GM19238 (cell line): Measurements from ENCODE around the gene AFAP1.

Experiments used
- DNase-seq: peaks from one replicate; pipeline ENCODE4 v3.0.0; 2011; ENCODE audit warnings: low spot score; ENCODE audit not compliant: insufficient read length

The AFAP1 gene

DNA sequence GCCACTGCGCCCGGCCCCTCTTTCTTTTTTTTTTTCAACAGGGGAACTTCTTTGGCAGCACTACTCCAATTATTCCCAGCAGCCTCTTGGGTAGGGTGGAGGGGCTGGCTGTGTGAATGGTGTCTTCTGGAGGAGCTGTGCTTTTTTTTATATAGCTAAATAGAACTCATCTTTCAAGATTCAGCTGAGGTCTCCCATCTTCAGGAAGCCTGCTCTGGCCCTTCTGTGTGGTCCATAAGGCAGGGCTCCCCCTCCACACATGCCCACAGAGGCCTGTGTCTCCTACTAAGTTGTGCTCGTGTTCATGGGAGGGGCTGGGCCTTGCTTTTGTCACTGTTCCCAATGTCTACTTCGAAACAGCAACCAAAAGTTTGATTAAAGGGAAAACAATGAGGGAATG, 116.8 kb downstream of the AFAP1 start:
- no peak for DNase-seq

DNA sequence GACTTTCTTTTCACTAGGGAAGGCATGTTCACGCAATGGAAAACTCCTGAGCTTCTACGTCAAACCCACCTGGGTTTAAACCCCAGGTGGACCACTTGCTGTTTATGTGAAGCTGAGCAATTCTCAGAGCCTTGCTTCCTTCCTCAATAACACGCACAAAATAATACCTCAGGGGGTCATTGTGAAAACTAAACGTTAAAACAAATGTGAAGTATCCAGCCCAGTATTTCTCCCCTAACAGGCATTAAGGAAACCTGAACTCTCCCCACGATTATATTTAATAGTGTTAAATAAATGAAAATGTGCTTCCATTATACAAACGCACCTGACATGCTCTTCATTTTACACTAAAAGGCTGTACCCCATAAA, 117.5 kb downstream of the AFAP1 start:
- DNase-seq = no peak

DNA sequence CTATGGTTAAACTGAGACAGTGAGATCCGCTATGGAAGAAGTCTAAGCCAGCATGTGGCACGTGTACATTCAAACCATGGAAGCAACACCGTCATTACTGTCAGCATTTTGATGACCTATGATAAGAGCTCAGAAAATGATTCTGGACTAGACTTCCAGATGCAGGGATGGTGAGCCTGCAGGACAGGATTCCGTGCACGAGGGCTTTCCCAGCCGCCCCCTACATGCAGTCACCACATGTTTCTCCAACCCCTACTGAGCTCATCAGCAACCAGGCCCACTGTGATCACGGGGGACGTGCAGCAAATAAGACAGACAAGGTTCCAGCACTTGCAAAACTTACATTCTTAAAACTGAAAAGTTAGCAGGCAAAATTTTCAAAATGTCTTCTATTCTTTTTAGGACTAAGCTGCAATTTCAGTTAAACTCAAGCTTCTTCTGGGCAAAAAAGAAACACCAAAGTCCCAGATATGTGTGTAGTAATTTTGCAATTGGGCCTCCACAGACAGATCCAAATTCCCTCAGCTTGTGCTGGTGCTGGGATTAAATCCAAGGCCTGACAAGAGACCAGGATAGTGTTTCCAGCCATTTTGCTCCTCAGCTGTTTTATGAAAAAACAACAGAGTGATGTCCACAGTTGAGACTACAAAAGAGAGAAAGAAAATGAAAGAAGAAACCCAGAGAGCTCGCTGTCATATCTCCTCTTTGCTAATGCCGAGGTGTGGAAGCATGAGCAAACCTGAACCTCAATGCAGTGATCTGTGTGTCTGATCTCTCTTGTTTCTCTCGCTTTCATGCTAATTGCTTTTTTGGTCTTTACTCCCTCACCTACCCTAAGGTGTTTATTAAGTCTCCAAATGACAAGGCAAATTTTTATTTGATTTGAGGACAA, 118.2 kb downstream of the AFAP1 start:
- no peak for DNase-seq

DNA sequence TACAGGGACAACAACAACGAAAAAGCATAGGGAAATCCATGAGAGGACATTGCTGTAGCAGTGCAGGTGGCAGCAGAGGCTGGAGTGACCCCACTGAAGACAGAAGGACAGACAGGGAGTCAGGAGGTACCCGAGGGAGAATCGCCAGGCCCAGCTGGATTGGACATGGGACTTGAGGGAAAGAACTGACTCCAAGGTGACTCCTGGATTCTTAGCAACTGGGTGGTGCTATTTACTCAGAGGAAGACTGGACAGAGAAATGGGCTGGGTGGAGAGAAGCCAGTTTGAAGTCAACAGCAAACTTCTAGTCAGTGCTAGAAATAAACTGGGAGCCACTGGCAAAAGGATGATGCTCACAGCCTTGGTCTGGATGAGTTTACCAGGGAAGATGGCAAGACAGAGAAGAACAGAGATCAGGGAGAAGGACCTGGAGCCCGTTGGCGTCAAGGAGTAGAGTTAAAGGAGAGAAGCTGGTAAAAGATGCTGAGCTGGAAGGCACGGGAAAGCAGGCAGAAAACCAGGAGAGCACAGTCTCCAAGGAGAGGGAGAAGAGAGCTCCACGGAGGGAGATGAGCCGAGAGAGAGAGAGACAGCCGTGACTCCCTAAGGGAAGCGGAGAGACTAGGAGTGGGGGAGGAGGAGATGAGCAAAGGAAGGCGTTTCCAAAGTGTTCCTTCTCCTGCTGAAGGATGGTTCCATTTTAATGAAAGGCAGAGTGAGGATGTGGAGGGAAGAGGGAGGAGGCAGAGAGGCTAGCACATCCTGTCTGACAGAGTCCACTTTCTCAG, 119.4 kb downstream of the AFAP1 start:
- no peak for DNase-seq

DNA sequence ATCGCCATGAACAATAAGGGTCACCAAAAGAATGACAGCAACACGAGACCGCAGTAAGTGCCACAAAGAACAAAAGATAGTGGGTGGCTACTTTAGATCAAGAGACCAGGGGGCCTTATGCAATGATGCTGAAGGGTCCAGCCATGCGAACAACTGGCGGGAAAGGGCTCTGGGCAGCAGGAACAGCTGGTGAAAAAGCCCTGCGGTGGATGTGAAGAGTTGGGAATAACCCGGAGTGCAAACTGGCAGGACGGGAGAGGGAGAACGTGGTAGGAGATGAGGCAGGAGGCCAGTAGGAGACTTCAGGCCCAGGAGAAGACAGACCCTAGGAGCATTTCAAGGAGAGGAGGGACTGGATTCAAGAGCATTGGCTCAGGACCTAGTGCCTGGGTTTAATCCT, 120.2 kb downstream of the AFAP1 start:
- no peak for DNase-seq

DNA sequence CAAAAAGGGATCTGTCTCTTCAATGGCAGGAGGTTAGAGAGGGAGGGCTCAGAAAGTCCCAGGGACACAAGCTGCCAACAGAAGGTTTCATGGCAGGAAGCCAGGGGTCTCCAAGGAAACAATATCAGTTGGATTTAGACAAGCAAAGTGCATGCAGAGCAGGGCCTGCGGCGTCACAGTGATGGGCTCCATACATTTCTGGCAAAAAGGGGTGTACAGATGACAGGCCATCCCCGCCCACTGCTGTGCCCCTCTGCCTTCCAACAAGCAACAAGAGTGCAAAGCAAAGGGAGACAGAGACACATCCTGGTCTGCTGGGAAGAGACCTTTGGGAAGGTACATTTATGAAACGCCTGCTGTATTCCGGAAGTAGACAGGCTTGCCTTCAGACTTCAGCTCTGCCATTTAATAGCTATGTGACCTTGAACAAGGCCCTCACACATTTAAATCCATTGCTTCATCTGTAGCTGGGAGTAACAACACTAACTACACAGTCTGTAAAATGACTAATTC, 121.2 kb downstream of the AFAP1 start:
- DNase-seq = no peak

DNA sequence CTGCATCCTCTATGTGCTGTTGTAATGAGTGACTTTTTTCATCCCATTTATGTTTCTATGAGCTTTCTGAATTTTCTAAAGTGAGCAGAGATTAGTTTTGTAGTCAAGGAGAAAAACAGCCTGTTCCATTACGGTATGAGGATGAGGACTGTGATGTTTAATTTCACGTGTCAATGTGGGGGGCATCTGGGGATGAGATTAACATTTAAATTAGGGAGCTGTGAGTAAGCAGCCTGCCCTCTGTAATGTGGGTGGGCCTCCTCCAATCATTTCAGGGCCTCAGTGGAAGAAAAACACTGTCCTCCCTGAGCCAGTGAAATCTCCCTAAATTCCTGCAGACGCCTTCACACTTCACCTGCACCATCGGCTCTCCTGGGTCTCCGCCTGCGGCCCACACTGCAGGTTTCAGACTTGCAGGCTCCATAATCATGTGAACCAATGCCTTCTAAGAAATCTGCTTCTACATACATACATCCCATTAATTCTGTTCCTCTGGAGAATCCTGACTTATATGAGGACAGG, 121.7 kb downstream of the AFAP1 start:
- DNase-seq = no peak

DNA sequence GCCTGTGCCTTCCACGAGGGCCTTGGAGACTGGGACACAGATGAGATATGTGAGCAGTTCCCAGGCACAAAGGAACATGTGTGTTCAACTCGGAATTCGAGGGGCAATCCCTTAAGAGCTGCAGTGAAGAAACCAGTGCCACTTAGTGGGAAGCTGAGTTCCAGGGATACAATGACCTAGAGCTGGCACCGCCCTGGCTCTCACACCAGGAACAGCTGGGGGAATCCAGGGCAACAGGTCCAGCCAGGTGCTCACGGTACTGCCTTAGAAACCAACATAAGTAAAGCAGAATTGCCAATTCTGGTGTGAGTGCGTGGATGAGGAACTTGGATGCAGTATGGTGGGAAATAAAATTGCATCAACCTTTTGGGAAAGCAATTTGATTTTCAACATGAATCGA, 122.9 kb downstream of the AFAP1 start:
- DNase-seq = no peak

DNA sequence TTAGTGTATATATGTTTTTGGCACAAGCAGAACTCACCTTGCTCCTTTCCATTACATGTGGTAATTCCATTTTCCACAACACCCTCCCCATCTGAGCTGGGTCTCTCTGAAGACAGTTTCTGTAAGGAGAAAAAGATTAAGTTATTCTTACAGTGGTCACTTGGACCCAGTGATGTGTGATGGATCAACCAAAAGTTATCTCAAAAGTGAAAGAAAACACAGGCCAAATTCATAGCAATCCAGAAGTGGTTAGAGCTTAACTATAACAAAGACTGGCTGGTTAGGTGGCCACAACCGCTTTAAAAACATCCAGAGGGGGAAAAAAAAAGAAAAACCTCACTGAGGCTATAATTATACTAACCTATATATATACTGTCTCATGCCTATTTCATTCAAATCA, 123.7 kb downstream of the AFAP1 start:
- no peak for DNase-seq

DNA sequence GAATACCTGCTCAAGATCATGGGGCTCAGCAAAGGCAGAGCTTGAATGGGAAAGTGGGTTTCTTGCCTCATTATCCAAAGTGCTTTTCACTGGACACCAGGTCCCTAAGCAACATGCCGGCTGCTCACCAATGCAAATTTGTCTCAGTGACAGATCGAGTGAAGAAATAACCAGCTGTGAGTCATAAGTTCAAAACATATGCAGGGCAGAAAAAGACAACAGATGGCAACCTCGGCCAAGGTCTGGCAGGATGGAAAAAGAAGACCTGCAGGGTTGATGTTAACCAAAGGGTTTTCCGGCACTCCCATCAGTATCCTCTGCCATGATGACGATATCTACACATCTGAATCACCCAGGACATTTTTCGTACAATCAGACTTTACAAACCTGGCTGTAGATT, 124.1 kb downstream of the AFAP1 start:
- DNase-seq = no peak

DNA sequence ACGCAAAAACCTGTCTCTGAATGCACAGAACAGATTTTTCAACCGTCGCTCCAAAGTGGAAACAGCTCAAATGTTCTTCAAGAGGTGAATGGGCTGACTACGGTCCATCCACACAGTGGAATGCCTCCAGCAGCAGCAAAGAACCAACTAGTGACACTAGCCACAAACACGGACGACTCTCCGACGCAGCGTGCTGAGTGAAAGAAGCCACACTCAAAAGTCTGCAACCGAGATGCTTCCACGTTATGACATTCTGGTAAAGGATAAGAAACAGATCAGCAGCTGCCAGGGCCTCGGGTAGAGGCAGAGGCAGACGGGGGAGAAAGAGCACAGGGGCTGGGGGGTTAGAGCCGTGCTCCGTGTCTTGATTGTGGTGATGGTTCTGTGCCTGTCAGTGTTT, 125.2 kb downstream of the AFAP1 start:
- DNase-seq = no peak

DNA sequence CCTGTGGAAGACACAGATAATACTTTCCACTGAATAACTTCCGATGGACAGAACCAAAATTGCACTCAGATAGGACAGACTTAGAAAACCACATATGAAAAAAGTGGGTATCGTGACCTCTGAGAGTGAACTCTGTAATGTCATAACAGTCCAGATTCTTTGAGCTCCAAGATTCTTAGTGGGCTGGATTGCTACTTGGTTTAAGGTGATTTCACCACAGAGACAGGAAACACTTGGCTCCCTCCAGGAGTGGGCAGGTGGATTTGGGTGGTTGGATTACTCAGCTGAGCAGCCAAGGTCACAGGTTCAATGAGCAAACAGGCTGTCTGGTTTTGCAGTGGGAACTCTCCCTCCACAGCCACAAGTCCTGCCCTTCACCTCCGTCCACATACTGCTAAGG, 126.0 kb downstream of the AFAP1 start:
- DNase-seq = no peak

DNA sequence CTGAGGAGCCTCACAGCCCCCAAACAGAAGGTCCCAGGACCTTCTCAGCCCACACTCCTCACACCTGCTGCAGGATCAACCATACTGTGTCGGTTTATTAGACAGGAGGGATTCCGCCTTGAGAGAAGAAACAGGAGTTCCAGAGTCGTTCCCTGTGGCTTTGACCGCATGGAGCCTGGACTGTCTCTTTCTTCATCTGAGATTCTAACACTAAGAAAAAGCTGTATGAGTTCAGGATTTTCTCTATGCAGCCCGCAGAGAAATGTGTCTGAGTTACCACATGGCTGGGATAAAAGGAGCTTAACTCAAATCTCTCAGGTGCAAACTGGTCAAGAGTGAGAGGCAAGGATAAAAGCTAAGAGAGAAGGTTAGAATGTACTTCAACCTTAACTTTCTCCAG, 126.7 kb downstream of the AFAP1 start:
- no peak for DNase-seq

DNA sequence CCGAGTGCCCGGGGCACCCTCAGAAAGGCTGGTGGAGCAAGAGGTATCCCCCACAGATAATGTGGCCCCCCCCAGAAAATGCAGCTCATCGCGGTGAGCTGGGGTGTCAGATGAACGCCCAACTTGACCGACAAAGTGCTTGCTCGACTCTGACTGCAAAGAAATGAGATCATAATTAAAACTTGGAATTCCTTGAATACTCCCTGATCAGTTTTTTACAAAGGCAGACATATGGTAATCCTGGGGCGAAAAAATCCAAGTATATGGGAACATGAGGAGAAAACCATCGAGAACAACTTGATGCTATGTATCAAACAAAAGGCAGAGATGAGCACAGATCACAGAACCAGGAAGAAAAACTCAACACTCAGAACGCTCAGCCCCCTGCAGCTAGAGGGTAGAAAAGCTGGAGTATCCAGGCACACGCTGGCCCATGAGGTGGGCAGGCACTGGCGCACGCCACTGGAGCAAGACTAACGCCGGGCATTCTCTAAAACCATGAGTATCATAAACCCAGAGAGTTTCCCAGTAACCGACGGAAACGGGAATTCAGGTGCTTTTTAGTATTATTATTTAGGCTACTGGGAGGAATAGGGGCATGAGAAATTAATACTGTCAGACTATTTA, 127.3 kb downstream of the AFAP1 start:
- DNase-seq = no peak

DNA sequence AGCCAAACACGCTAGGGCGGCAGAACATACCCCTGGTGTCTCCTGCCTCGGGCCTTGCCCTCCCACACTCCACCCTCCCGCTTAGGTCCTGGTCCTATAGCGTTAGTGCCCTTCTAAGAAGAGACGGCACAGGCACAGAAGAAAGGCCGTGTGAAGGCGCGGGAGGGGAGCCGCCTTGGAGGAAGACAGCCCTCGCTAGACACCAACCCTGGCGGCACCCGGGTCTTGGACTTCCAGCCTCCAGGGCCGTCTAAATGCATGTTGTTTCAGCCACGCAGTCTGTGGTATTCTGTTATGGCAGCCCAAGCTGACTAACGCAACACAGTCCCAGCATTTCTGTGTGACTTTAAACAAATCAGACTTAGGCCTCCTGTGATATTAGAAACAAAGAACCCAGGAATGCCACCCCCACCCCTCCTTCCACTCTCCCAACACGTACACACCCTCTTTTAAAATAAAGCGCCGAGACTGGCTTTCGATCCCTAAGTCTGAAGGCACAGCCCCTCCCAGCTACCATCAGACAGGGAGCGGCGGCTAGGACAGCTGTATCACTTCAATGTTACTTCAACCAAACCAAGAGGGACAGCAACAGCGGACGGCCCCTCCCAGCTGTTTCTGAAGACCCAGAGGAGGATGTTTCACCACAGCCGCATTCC, 128.0 kb downstream of the AFAP1 start:
- no peak for DNase-seq

DNA sequence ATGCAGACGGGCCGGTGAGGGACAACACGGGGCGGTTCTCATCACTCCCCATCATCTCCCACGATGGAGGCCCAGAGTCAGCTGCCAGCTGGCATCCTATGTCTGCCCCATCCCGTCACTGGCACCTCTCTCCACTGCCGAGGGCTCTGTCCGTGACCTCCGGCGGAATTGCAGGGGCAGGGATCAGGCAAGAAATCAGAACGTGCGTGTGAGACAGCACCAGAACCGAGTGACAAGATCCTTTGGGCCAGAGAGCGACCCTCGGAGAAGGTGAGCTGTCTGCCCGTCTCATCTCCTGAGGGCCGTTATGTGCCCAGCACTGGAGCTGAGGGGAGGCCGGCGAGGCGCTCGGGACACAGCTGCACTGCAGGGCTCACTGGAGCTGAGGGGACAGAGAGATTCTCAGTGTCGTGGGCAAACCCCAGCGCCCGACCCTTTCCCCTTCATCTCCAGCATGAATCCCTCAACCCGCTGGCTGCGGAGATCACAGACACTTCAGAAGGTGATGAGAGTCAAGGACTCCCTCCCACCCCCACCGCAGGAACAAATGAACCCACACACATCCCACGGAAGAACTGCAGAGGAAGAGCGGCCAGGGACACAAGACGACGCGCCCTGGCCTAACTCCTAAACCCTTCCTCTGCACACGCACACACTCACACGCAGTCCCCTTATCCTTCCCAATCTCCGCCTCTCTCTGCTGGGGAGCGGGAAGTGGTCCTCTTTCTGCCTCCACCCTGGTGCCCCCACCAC, 128.7 kb downstream of the AFAP1 start:
- no peak for DNase-seq

DNA sequence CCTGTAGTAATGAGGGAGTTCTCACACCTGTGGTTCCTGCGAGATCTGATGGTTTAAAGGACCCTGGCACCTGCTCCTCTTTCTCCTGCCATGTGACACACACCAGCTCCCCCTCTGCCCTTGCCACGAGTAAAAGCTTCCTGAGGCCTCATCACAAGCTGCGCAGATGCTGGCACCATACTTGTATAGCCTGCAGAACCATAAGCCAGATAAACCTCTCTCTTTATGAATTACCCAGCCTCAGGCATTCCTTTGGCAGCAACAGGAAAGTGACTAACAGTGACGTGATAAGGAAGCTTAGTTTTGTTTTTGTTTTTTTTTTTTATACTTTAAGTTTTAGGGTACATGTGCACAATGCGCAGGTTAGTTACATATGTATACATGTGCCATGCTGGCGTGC, 130.9 kb downstream of the AFAP1 start:
- no peak for DNase-seq

DNA sequence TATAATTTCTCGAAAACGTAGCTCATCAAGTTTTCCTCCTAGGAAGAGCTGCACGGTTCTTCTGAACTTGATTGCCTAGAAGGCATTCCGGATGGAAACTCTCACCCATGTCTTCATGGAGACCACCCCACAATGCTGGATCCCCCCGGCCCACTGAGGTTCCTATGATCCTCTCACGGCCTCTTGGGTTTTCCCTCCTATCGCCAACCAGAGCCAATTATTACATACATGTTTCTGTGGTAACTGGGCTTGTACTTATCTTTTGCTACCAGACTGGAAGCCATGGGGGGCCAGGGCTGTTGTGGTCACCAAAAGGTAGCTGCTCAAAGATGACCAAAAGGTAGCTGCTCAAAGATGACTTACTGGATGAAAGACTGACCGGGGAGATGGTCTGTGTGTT, 131.5 kb downstream of the AFAP1 start:
- DNase-seq = no peak

DNA sequence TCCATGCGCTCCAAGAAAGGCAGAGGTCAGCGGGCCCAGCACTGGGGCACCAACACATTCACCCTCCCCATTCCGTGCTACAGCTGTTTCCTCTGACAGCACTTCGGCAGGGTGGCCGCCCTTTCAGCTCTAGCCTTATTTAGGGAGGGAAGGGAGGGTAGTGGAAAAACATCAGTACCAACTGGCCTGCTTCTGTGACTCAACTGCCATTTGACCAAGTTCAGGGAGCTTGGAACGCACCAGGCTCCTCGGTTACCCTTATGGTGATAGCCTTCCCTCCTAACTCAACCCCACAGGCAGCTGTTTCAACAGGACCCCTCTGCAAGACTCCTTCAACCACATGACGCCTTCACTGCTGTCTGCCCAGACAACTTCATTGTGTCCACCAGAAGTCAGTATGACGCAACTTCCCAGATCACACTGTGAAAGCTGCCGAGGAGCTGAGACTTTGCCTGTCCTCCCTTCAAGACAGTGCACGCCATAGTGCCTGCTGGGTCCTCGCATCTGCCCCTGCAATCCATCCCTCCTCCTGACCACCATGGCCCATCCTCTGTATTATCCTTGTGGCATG, 132.2 kb downstream of the AFAP1 start:
- no peak for DNase-seq

DNA sequence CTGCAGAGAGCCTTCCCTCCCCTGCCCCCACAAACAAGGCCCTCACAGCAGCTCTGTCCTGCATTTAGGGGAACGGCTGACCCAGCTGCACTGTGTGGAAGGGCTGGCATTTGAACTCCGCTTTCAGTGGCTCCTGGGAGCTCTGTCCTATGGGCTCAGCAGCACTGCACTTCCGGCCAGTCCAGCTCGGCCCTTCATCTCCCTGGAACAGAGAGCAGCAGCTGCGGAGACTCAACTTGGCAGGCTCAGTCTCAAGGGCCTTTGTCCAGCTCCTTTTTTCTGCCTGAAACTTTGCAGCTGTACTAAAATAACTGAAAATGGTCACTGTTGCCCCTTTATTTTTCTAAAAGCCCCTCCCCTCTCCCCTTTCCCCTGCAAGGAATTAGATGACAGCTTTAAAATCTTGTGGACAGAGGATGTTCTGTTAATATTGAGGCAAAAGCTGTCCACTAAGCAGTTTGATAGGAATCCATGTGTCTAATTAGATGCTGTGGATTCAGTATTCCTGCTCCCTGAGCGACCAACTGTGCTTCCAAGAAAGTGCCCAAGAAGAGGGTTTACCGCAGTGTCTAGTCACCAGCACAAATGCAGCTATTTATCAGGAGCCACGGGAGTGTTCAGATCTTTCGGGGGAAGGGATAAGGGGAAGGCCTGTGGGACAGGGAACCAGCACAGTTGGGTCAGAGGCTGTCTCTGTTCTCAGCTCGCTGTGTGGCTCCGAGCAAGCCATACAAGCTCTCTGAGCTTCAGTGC, 133.1 kb downstream of the AFAP1 start:
- DNase-seq = no peak
